DND-41 (cell line): Measurements from ENCODE around the gene MRO.

Source experiments
- EZH2 ChIP-seq: IDR thresholded peaks from 3 replicates; pipeline ENCODE4 v1.6.1; 2012; ENCODE audit warnings: borderline replicate concordance, low read depth, mild to moderate bottlenecking, moderate library complexity, low read length, inconsistent platforms; ENCODE audit not compliant: severe bottlenecking
- TF ChIP-seq, protein P1 (sequence below): IDR thresholded peaks from 2 replicates; pipeline ENCODE4 v1.5.1; 2012; ENCODE audit warnings: borderline replicate concordance, low read length, moderate library complexity, mild to moderate bottlenecking; ENCODE audit not compliant: poor library complexity, severe bottlenecking; ENCODE audit errors: extremely low read depth

DNA sequence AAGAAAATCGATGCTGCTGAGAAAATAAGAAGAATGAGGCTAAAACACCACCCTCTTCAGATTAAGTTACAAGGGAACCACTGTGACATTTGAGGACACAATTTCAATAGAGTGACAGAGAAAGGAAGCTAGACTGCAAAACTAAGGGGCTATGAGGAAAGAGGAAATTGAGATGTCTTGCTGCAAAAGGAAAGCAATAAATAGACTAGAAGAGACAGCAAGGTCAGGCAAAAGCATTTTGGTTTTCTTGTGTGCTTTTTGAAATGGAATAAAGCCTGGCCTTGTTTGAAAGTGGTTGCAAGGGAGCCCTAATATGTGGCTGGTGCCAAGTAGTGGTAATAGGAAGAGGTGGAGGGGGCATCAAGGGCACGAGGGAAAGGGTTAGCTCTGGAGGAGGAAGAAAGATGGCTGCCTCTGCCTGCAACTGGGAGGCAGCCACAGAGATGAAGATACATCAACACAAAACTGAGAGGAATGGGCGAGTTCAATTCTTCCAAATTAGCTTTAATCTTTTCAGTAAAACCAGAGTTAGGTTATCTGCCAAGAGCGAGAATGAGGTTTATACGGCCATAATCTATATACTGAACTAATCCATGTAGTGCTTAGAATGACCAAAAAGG lies 1.2 kb upstream of the MRO start:
- TF ChIP-seq, protein P1, sequence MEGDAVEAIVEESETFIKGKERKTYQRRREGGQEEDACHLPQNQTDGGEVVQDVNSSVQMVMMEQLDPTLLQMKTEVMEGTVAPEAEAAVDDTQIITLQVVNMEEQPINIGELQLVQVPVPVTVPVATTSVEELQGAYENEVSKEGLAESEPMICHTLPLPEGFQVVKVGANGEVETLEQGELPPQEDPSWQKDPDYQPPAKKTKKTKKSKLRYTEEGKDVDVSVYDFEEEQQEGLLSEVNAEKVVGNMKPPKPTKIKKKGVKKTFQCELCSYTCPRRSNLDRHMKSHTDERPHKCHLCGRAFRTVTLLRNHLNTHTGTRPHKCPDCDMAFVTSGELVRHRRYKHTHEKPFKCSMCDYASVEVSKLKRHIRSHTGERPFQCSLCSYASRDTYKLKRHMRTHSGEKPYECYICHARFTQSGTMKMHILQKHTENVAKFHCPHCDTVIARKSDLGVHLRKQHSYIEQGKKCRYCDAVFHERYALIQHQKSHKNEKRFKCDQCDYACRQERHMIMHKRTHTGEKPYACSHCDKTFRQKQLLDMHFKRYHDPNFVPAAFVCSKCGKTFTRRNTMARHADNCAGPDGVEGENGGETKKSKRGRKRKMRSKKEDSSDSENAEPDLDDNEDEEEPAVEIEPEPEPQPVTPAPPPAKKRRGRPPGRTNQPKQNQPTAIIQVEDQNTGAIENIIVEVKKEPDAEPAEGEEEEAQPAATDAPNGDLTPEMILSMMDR = no peak
- TF ChIP-seq EZH2 = no peak
